ENCODE measurements around the gene ARID4B.

DNA sequence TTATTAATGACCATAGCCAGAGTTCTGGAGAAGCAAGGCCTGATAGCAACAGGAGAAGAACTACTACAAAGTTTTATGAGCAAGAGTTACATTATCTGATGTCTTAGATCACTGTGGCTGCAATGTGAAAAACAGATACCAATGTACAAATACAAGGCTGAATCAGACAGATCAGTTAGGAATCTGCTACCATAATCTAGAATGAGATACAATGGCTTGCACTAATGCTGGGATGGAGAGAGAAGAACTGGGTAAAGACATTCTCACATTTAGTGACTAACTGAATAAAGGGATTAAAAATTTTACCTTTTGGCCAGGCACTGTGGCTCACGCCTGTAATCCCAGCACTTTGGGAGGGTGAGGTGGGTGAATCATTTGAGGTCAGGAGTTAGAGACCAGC, 41.3 kb downstream of the ARID4B start:
- TF ChIP-seq POLR2A (IDR thresholded peaks at IDR 0.05) (no peak), CTCF (IDR thresholded peaks at IDR 0.05) (no peak), EP300 (IDR thresholded peaks at IDR 0.05) (no peak)
